Esophagus muscularis mucosa (tissue), 3 donors: ENCODE measurements around the gene GALP.

Experiments used
- CTCF ChIP-seq, 3 experiments: fragments of 200-600 bp in 2 of 3; fragments of 450-650 bp in 1 of 3; sonication (generic) in 2 of 3; IDR thresholded peaks; one replicate each; pipeline ENCODE4 v1.5.1; 2017 to 2019; ENCODE audit warnings: antibody characterized with exemption in 3 of 3, mild to moderate bottlenecking in 2 of 3, moderate library complexity in 1 of 3
- POLR2A ChIP-seq: fragments of 450-650 bp; IDR thresholded peaks from one replicate; pipeline ENCODE4 v1.6.1; 2017; ENCODE audit warnings: antibody characterized with exemption, moderate library complexity, mild to moderate bottlenecking, low read depth
- POLR2AphosphoS5 ChIP-seq, 2 donors: sonication (generic); formaldehyde crosslinking; IDR thresholded peaks; one replicate each; pipeline ENCODE4 v1.6.1; 2017; ENCODE audit warnings: antibody characterized with exemption in 2 of 2

- TF ChIP-seq CTCF (IDR thresholded peaks at IDR 0.05) (no peak), POLR2A (no peak), POLR2AphosphoS5 (IDR thresholded peaks at IDR 0.05) (no peak)
Measured at GRCh38 chr19:56189785-56190184, 14.0 kb downstream of the GALP start.
